DOHH2 (cell line): ENCODE measurements around the gene GRK1.

Experiments used
- EZH2phosphoT487 ChIP-seq: fragments of 200-600 bp; sonication (generic); IDR thresholded peaks from 2 replicates; pipeline ENCODE4 v1.6.1; 2017; ENCODE audit warnings: borderline replicate concordance, mild to moderate bottlenecking, antibody characterized with exemption, low read length, moderate library complexity, mixed read lengths
- TF ChIP-seq, protein P1 (sequence below): fragments of 200-600 bp; sonication (generic); IDR thresholded peaks from one replicate; pipeline ENCODE4 v1.5.1; 2014; ENCODE audit warnings: antibody characterized with exemption, mild to moderate bottlenecking, low read depth, low read length; ENCODE audit not compliant: poor library complexity, severe bottlenecking

DNA sequence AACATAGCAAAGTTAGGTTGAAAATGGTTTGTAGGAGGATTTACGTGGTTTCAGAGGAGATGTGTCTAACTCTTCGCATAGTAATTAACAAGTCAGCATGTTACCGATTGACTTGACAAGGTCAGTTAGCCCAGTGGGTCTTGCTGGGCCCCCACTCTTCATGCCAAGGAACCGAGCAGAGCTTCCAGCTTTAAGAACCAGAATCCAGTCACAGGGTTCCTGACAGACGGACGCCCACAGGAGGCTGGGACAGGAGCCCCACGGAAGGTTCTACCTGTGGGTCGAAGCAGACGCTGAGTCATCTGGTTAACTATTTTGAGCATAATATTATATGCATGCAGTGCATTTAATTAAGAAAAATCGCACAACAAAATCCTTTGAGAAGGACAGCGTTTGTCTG lies 95.5 kb downstream of the GRK1 start:
- TF ChIP-seq, protein P1, sequence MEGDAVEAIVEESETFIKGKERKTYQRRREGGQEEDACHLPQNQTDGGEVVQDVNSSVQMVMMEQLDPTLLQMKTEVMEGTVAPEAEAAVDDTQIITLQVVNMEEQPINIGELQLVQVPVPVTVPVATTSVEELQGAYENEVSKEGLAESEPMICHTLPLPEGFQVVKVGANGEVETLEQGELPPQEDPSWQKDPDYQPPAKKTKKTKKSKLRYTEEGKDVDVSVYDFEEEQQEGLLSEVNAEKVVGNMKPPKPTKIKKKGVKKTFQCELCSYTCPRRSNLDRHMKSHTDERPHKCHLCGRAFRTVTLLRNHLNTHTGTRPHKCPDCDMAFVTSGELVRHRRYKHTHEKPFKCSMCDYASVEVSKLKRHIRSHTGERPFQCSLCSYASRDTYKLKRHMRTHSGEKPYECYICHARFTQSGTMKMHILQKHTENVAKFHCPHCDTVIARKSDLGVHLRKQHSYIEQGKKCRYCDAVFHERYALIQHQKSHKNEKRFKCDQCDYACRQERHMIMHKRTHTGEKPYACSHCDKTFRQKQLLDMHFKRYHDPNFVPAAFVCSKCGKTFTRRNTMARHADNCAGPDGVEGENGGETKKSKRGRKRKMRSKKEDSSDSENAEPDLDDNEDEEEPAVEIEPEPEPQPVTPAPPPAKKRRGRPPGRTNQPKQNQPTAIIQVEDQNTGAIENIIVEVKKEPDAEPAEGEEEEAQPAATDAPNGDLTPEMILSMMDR, result no peak
- TF ChIP-seq EZH2phosphoT487, result no peak
